ENCODE data around the gene NDUFS8. TPM values are rescaled to one million over a fixed set of nuclear protein-coding genes. Genes with fewer than 3 reads are reported as not detected.
A peak's percentile ranks its signal among the peaks of the same experiment; 100 is the strongest.
"Not testable (repeated sequence)": the region's sequence is repeated elsewhere in the genome, so short reads cannot be mapped to it uniquely, and the experiment has no call there.

The NDUFS8 gene
- polyA plus RNA-seq (2012; ENCODE audit: low read depth, missing spikeins) = 127 TPM

GRCh38 chr11:68030318-68031143 is at the start of gene NDUFS8:
Gene NDUFS8 (plus strand): TSS chr11:68030681. CDS start chr11:68032152, 1,471 bp downstream.
- TF ChIP-seq POLR2AphosphoS5 (IDR thresholded peaks at IDR 0.05; ENCODE audit: low read depth, low read length) (peak; percentile 76), POLR2A (IDR thresholded peaks at IDR 0.05; ENCODE audit: low read depth, low read length) (peak; percentile 63), SPI1 (IDR thresholded peaks at IDR 0.05; ENCODE audit: low read depth, low read length) (peak; percentile 44; the same call in 1 of the 2 replicates), POU2F2 (IDR thresholded peaks at IDR 0.05; ENCODE audit: low read depth, low read length) (no peak), PAX5 (IDR thresholded peaks at IDR 0.05; ENCODE audit: insufficient read depth, low read length, severe bottlenecking) (no peak), TAF1 (IDR thresholded peaks at IDR 0.05; ENCODE audit: low read depth, low read length) (0 out of 2 replicates have a peak, but pooled peaks have one; percentile 26)
- peak; percentile 99 for FAIRE-seq
- peak; percentile 99 for DNase-seq (ENCODE audit: insufficient read length, low spot score)

- DNase-seq (ENCODE audit: insufficient read length, low spot score); FAIRE-seq: not testable (repeated sequence)
These were observed 49.3 kb upstream of the NDUFS8 start for GRCh38 chr11:67981226-67981625.

DNA sequence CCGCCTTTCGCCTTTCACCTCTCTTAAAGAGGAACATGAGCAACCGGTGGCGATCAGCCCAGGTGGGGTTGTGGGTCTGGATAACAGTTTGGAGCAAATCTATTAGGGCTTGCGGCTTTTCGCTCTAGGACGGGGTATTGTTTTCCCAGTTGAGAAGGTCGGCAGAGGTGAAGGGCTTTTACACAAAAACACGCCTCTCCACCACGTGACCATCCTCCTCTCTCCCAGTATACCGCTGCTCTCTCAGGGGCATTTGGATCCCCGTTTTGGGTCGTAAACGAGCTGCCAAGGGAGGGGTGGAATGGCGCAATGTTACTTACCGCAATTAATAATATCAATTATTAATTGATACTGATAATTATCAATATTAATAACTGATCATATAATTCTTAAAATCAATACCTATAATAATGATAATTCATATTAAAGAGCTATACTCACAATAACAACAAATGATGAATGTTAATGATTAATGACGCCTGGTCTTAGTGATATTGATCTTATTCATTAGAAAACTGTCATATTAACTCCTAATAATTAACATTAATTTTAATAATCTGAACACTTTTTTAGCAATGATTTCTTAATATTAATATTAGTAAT is 48.1 kb upstream of the NDUFS8 start:
- DNase-seq (ENCODE audit: insufficient read length, low spot score); FAIRE-seq: not testable (repeated sequence)

GRCh38 chr11:67983951-67984350 is 46.5 kb upstream of the NDUFS8 start:
- no peak for FAIRE-seq
- TF ChIP-seq PAX5 (IDR thresholded peaks at IDR 0.05; ENCODE audit: insufficient read depth, low read length, severe bottlenecking) (no peak), POLR2AphosphoS5 (IDR thresholded peaks at IDR 0.05; ENCODE audit: low read depth, low read length) (no peak), SPI1 (IDR thresholded peaks at IDR 0.05; ENCODE audit: low read depth, low read length) (no peak), POU2F2 (IDR thresholded peaks at IDR 0.05; ENCODE audit: low read depth, low read length) (no peak), POLR2A (IDR thresholded peaks at IDR 0.05; ENCODE audit: low read depth, low read length) (no peak), TAF1 (IDR thresholded peaks at IDR 0.05; ENCODE audit: low read depth, low read length) (no peak)
- DNase-seq (ENCODE audit: insufficient read length, low spot score) = no peak

DNA sequence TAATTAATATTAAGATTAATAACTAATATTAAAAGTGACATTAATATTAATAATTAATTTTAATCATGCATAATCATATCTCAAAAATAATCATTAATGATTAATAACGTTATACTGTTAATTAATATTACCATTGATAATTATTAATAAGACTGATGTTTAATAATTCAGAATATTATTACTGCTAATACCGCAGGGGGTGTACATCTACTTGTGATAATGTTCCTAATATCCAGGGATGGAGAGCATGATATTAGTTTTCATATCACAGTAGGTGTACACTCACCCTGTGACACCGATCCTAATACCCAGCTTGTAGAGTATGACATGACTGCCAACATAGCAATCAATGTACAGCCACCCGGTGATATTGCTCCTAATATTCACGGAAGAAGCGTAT is 45.2 kb upstream of the NDUFS8 start:
- not testable (repeated sequence) for FAIRE-seq

DNA sequence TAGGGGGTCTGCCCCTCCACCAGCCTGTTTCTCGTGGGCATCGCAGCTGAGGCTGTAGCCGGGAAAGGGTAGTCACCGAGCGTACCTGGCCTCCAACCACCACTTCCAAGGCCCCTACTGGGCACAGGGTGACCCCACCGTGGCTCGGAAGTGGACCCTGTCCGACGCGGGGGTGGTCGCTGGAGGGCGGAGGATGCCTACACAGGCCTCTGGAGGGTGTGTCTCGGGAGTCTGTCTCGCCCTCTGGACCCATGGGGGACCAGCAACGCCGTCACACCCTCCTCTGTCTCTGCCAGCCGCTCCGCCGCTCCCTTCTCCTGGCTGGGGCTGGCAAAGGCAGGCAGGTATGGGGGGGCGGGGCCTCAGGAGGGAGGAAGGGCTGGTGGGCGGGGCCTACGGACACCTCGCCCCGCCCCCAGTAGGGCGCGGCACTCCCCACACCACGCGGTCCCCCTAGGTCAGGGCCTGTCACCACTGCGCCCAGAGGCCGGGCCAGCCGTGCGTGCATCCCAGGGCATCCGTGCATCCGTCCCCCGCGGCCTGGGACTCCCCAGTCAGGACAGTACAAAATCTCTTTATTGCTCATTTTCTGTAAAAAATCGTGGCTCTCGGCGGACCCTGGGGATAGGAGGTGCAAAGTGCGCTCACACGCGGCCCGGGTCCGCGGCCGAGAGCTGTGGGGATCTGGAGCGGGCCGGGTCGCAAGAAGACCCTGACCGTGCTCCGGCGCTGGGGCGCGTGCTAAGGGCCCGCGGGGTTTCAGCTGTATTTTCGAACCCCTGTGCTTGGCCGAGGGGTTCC is 39.7 kb upstream of the NDUFS8 start:
- FAIRE-seq = not testable (repeated sequence)

More for the DNA sequence above, 45.2 kb upstream of the NDUFS8 start:
- DNase-seq (ENCODE audit: insufficient read length, low spot score) = not testable (repeated sequence)

GRCh38 chr11:67991347-67992121 is 38.9 kb upstream of the NDUFS8 start:
- FAIRE-seq = not testable (repeated sequence)

More for the DNA sequence above, 39.7 kb upstream of the NDUFS8 start:
- not testable (repeated sequence) for DNase-seq (ENCODE audit: insufficient read length, low spot score)

DNA sequence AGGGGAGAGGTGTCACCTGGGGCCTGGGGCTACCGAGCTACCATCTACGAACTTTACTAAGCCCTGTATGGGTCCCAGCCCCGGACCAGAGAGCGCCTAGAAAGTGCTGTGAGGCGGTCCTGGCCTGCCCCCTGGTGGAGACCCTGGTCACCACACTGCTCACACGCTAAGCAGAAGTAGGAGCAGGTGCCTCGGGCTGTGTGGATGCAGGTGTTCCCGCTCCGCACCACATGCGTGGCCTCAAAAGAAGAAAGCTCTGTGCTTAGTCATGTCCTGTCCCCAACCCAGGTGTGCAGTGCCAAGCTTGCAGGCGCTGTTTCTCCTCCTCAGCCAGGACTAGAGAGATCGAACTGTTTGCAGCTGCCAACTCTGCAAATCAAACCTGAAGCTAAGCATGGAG is 36.7 kb upstream of the NDUFS8 start:
- FAIRE-seq; DNase-seq (ENCODE audit: insufficient read length, low spot score): not testable (repeated sequence)

More at GRCh38 chr11:67991347-67992121, 38.9 kb upstream of the NDUFS8 start:
- not testable (repeated sequence) for DNase-seq (ENCODE audit: insufficient read length, low spot score)

- DNase-seq (ENCODE audit: insufficient read length, low spot score); FAIRE-seq: not testable (repeated sequence)
These were observed 36.1 kb upstream of the NDUFS8 start for GRCh38 chr11:67994387-67994786.

DNA sequence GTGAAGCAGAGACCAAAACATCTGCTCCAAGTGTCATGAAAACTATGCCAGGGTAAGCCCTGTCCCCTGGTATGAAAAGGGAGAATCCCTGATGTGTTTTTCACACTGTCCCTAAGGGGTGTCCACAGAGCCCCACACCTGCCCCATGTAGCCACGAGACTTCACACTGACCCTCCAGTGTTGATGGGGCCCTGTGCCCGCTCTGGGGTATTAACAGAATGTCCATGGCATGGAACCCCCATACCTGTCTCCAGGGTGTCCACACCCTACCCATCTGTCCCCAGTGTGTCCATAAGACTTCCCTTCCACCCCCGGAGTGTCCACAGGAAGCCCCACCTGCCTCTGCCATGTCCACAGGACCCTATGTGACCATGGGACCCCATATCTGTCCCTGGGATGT is 35.4 kb upstream of the NDUFS8 start:
- not testable (repeated sequence) for DNase-seq (ENCODE audit: insufficient read length, low spot score); FAIRE-seq

DNA sequence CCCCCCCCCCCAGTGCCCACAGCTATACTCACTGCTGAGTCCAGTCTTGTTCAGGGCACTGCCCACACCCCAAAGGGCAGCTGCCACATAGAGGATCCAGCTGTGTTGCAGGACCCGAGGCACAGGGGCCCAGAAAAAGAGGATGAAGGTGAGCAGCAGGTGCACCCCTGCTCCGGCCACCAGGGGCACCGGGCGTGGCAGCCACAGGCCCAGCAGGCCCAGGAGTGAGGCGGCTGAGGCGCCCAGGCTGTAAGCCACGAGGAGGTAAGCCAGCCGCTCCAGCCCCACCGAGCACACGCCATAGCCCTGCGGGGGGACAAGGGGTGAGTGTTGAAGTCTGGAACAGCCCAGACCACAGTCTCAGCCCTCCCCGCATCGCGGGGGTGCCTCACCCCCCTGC is 34.9 kb upstream of the NDUFS8 start:
- not testable (repeated sequence) for FAIRE-seq; DNase-seq (ENCODE audit: insufficient read length, low spot score)
